Nephron (organoid): ENCODE measurements around the gene LONP2.

ENCODE experiments used
- H3K27ac Mint-ChIP-seq, 3 experiments: 2 replicates each; pipeline ENCODE4 v1.8.0; 2020; ENCODE audit warnings: mixed read lengths in 3 of 3, mild to moderate bottlenecking in 2 of 3, moderate library complexity in 1 of 3
- H3K27me3 Mint-ChIP-seq: 2 replicates; pipeline ENCODE4 v1.8.0; 2021; ENCODE audit warnings: low read depth, mild to moderate bottlenecking, moderate library complexity, mixed read lengths
- H3K36me3 Mint-ChIP-seq: 2 replicates; pipeline ENCODE4 v1.8.0; 2020; ENCODE audit warnings: low read depth, mixed read lengths
- H3K4me1 Mint-ChIP-seq: 2 replicates; pipeline ENCODE4 v1.8.0; 2020; ENCODE audit warnings: mixed read lengths
- H3K4me3 Mint-ChIP-seq, 3 experiments: 2 replicates each; pipeline ENCODE4 v1.8.0; 2020; ENCODE audit warnings: mild to moderate bottlenecking in 3 of 3, mixed read lengths in 3 of 3, moderate library complexity in 2 of 3
- H3K9me3 Mint-ChIP-seq: 2 replicates; pipeline ENCODE4 v1.8.0; 2020; ENCODE audit warnings: mixed read lengths
- CTCF ChIP-seq, 3 experiments: fragments of 200-600 bp; sonication (generic); IDR thresholded peaks; one replicate each; pipeline ENCODE4 v1.5.0; 2021; ENCODE audit warnings: antibody characterized with exemption in 3 of 3; ENCODE audit not compliant: unreplicated experiment in 3 of 3

The LONP2 gene

GRCh38 chr16:48284772-48285409 lies 40.8 kb downstream of the LONP2 start:
- Mint-ChIP-seq H3K36me3 (peaks cover 73% of the 10 kb centered on the region), H3K27me3 (no peaks in the 10 kb centered on the region), H3K4me1 (no peaks in the 10 kb centered on the region), H3K9me3 (peaks cover 28% of the 10 kb centered on the region), H3K27ac (no peak overlapping the region), H3K4me3 (no peak overlapping the region)
- no peak for TF ChIP-seq CTCF (IDR thresholded peaks at IDR 0.05; ENCODE audit: unreplicated experiment in 3 of 3)

GRCh38 chr16:48287239-48287638 lies 43.1 kb downstream of the LONP2 start:
- Mint-ChIP-seq H3K36me3 (peaks cover 88% of the 10 kb centered on the region), H3K9me3 (peaks cover 28% of the 10 kb centered on the region), H3K27ac (no peak overlapping the region), H3K4me3 (no peak overlapping the region), H3K27me3 (no peaks in the 10 kb centered on the region), H3K4me1 (no peaks in the 10 kb centered on the region)
- TF ChIP-seq CTCF (IDR thresholded peaks at IDR 0.05; ENCODE audit: unreplicated experiment in 3 of 3), result no peak

- Mint-ChIP-seq H3K27me3 (no peaks in the 10 kb centered on the region), H3K36me3 (peaks cover 75% of the 10 kb centered on the region), H3K4me3 (no peak overlapping the region), H3K27ac (no peak overlapping the region), H3K4me1 (peaks cover 4% of the 10 kb centered on the region), H3K9me3 (peaks cover 15% of the 10 kb centered on the region)
- TF ChIP-seq CTCF (IDR thresholded peaks at IDR 0.05; ENCODE audit: unreplicated experiment in 3 of 3), result no peak
Observed at GRCh38 chr16:48291303-48291702, 47.2 kb downstream of the LONP2 start.

GRCh38 chr16:48291754-48292153 lies 47.7 kb downstream of the LONP2 start:
- peaks cover 4% of the 10 kb centered on the region for H3K4me1 Mint-ChIP-seq
- H3K4me3 Mint-ChIP-seq, result no peak overlapping the region
- peaks cover 73% of the 10 kb centered on the region for H3K36me3 Mint-ChIP-seq
- no peak for TF ChIP-seq CTCF (IDR thresholded peaks at IDR 0.05; ENCODE audit: unreplicated experiment in 3 of 3)
- H3K9me3 Mint-ChIP-seq, result peaks cover 11% of the 10 kb centered on the region
- no peaks in the 10 kb centered on the region for H3K27me3 Mint-ChIP-seq
- no peak overlapping the region for H3K27ac Mint-ChIP-seq

GRCh38 chr16:48292452-48292851 lies 48.4 kb downstream of the LONP2 start:
- H3K4me3 Mint-ChIP-seq, result no peak overlapping the region

More at GRCh38 chr16:48292452-48292851, 48.4 kb downstream of the LONP2 start:
- Mint-ChIP-seq H3K9me3 (peaks cover 5% of the 10 kb centered on the region), H3K4me1 (peaks cover 4% of the 10 kb centered on the region), H3K27ac (no peak overlapping the region), H3K27me3 (no peaks in the 10 kb centered on the region), H3K36me3 (peaks cover 71% of the 10 kb centered on the region)
- TF ChIP-seq CTCF (IDR thresholded peaks at IDR 0.05; ENCODE audit: unreplicated experiment in 3 of 3), result no peak
